BLaER1 treated with 17β-estradiol and CSF1 and Interleukin-3, amounts not matched to agents 10 nM and 100 nM (cell line): ENCODE results near the gene PER1.

Experiments used
- H3K27ac ChIP-seq, 11 experiments: shearing (Covaris generic); formaldehyde crosslinking; 2 replicates each; pipeline ENCODE4 v1.8.1; 2022
- H3K27me3 ChIP-seq, 11 experiments: shearing (Covaris generic); formaldehyde crosslinking; 2 replicates each; pipeline ENCODE4 v1.8.1; 2022
- H3K36me3 ChIP-seq, 11 experiments: shearing (Covaris generic); formaldehyde crosslinking; 2 replicates each; pipeline ENCODE4 v1.8.1; 2022
- H3K4me1 ChIP-seq, 10 experiments: shearing (Covaris generic); formaldehyde crosslinking; 2 replicates each; pipeline ENCODE4 v1.8.1; 2022
- H3K4me2 ChIP-seq, 11 experiments: shearing (Covaris generic); formaldehyde crosslinking; 2 replicates each; pipeline ENCODE4 v1.8.1; 2022
- H3K4me3 ChIP-seq, 10 experiments: shearing (Covaris generic); formaldehyde crosslinking; 2 replicates each; pipeline ENCODE4 v1.8.1; 2022
- H3K9ac ChIP-seq, 11 experiments: shearing (Covaris generic); formaldehyde crosslinking; 2 replicates each; pipeline ENCODE4 v1.8.1; 2022
- H3K9me3 ChIP-seq, 11 experiments: shearing (Covaris generic); formaldehyde crosslinking; replicated peaks in 1 of 11; 2 replicates each; pipeline ENCODE4 v1.8.1; 2022
- H4K20me1 ChIP-seq, 11 experiments: shearing (Covaris generic); formaldehyde crosslinking; 2 replicates each; pipeline ENCODE4 v1.8.1; 2022
- Cebpa-rat ChIP-seq, 11 experiments: shearing (Covaris generic); IDR thresholded peaks; 2 replicates each; pipeline ENCODE4 v1.8.1; 2022

Gene PER1

DNA sequence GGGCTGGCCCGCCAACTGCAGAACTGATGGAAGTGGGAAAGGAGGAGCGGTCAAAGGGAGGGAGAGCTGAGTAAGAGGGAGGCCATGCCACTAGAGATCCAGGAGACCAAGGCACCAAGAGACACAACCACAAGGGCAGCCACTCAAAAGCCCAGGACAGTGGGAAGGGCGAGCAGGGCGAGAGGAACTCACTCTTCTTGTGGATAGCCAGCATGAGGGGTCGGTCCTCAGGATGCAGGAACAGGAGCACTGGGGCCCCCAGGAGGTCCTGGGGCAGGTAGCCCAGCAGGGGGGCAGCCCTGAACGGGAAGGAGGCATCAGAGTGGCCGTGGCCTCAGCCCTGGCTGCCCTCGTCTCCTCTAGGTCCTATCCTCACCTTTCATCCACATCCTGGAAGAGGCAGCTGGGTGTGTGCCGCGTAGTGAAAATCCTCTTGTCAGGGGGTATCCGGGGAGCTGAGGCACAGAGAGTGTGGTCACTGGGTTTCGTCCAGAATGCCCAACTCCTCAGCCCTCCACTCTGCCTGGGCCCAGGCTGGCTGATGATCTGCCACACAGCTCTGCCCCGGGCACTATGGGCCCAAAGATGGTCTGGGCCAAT is 4.3 kb downstream of the PER1 start:
- Histone ChIP-seq H3K9me3 (no peaks in the 10 kb centered on the region), H4K20me1 (peaks cover 16 to 82% (median 59%) of the 10 kb centered on the region in 11 experiments), H3K36me3 (peaks cover 62 to 78% (median 73%) of the 10 kb centered on the region in 11 experiments), H3K4me1 (peaks cover 18 to 30% (median 19%) of the 10 kb centered on the region in 10 experiments), H3K27me3 (no peaks in the 10 kb centered on the region), H3K27ac (no peak overlapping the region), H3K4me3 (no peak overlapping the region), H3K9ac (peak overlapping the region in 5 of 11 experiments; percentile 2 to 36 (median 12); a peak in 4 of 22 replicates), H3K4me2 (no peak overlapping the region)
- no peak for TF ChIP-seq Cebpa-rat (IDR thresholded peaks at IDR 0.05)

DNA sequence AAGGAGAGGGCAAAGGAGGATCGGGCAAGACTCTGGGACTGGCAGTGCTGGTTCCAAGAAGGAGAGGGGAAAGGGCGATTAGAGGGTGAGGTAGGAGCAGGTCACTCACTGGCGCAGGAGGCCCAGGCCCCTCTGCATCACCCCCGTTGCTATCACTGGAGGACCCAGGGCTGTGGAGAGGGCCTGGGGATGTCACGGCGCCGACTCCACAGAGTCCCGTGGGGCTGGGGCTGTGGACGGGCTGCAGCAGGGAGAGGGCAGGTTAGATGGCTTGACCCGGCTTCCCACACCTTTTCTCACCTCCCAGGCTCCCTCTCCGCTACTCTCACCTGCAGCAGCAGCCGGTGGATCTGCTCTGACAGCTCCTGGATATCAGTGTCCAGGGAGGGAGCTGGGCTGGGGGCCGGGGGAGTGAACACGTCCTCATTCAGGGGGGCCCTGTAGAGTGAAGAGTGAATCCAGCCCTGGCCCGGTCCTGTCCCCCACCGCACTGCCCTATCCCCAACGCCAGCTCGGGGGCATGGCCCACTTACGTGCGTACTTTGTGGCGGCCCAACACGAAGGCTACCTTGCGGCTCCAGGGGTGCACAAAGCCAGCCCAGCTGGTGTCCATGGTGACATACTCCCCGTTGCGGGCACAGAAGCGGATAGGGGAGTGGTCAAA is 4.9 kb downstream of the PER1 start:
- Histone ChIP-seq H3K4me2 (no peak overlapping the region), H3K27ac (no peak overlapping the region), H3K27me3 (no peaks in the 10 kb centered on the region), H3K9me3 (no peaks in the 10 kb centered on the region), H3K9ac (peak overlapping the region in 3 of 11 experiments; percentile 19 to 29 (median 23); a peak in 4 of 22 replicates), H3K4me3 (no peak overlapping the region), H3K4me1 (peaks cover 12 to 24% (median 13%) of the 10 kb centered on the region in 10 experiments), H3K36me3 (peaks cover 68 to 85% (median 79%) of the 10 kb centered on the region in 11 experiments), H4K20me1 (peaks cover 16 to 89% (median 59%) of the 10 kb centered on the region in 11 experiments)
- TF ChIP-seq Cebpa-rat (IDR thresholded peaks at IDR 0.05) = no peak

DNA sequence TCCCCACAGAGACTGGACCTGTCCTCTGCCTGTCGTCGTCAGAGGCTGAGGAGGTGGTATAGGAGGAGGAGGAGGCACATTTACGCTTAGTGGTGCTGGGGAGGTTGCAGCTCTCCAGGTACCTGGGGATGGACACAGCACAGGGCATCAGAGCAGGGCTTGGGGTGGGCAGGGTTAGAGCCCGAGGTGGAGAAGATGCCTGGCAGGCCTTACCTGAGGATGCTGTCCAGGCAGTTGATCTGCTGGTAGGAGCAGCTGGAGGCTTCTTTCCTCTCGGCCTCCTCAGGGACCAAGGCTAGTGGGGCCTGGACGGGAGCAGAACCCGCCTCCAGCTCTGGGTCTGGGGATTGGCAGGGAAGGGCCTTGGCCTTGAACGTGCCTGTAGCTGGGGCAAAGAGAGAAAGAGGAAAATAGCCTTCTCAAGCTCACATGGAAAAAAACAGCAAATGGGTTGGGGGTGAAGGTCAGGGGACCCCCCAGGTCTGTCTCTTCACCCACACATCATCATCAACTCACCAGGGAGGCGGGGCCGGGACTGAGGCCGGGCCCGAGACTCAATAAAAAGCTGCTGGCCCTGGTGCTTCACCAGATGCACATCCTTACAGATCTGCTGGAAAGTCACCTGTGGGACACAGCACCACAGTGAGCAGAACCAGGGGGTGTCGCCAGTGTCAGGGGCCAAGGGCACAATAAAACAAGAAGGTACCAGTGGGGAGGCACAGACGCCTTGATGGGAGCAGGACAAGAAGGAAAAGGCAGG is 5.6 kb downstream of the PER1 start:
- Histone ChIP-seq H3K9me3 (no peaks in the 10 kb centered on the region), H3K27ac (no peak overlapping the region), H3K9ac (peak overlapping the region in 3 of 11 experiments; percentile 23 to 29 (median 29); a peak in 4 of 22 replicates), H3K4me3 (no peak overlapping the region), H3K36me3 (peaks cover 75 to 92% (median 86%) of the 10 kb centered on the region in 11 experiments), H4K20me1 (peaks cover 16 to 90% (median 59%) of the 10 kb centered on the region in 11 experiments), H3K27me3 (no peaks in the 10 kb centered on the region), H3K4me2 (no peak overlapping the region), H3K4me1 (peaks cover 12 to 18% (median 13%) of the 10 kb centered on the region in 10 experiments)
- TF ChIP-seq Cebpa-rat (IDR thresholded peaks at IDR 0.05) = no peak

- Histone ChIP-seq H3K9me3 (no peaks in the 10 kb centered on the region), H3K4me1 (peaks cover 10 to 12% (median 11%) of the 10 kb centered on the region in 10 experiments), H3K9ac (no peak overlapping the region; a peak in 2 of 22 replicates), H3K27ac (no peak overlapping the region), H3K4me3 (no peak overlapping the region), H3K36me3 (peaks cover 83 to 99% (median 93%) of the 10 kb centered on the region in 11 experiments), H3K27me3 (no peaks in the 10 kb centered on the region), H4K20me1 (peaks cover 18 to 90% (median 62%) of the 10 kb centered on the region in 11 experiments), H3K4me2 (no peak overlapping the region)
- TF ChIP-seq Cebpa-rat (IDR thresholded peaks at IDR 0.05) = no peak
These were observed 6.4 kb downstream of the PER1 start for GRCh38 chr17:8145811-8146210.

GRCh38 chr17:8144401-8145231 is 7.6 kb downstream of the PER1 start:
- no peak overlapping the region for H3K9ac ChIP-seq
- H3K4me3 ChIP-seq = no peak overlapping the region
- H3K4me2 ChIP-seq = no peak overlapping the region
- peaks cover 10 to 90% (median 60%) of the 10 kb centered on the region in 11 experiments; a peak in 19 of 22 replicates for H4K20me1 ChIP-seq
- H3K36me3 ChIP-seq = peaks cover 87 to 100% (median 94%) of the 10 kb centered on the region in 11 experiments
- no peak overlapping the region for H3K27ac ChIP-seq
- H3K9me3 ChIP-seq = no peaks in the 10 kb centered on the region
- no peaks in the 10 kb centered on the region for H3K27me3 ChIP-seq
- TF ChIP-seq Cebpa-rat (IDR thresholded peaks at IDR 0.05) = no peak
- peaks cover 1 to 8% (median 5%) of the 10 kb centered on the region in 10 experiments; a peak in 13 of 20 replicates for H3K4me1 ChIP-seq

DNA sequence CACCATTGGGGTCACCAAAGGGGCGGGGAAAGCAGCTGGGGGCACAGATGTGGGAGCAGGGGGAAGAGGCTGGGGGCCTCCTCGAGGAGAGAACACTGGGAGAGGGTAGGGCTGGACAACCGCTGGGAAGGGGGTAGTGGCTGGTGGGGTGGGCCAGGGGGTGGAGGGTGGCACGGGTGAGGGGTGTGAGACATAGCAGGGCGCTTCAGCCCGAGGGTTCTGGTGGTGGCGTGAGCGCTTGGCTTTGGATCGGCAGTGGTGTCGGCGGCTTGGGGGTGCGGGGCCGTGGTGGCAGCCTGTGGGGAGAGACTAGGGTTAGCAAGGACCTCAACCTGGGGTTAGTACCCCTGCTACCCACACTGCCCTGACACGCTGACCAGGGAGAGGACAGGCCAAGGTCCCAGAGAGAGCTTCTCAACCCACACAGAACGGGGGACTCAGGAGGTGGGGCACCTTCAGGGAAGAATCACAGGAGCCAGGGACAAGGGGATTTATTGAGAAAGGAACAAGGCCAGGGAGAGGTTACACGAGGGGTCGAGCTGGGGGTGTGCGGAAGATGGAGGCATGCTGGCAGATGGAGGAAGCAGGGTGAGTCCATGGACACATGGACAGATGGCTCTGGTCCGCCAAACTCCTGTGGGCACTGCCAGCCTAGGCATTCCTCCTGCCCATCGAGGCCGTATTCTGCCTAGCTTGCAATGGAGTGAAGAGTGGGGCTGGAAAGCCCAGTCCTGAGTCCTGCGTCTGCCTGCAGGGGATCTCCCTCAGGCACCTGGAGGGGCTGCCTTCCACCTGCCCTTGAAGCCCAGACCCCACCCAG is 8.4 kb downstream of the PER1 start:
- Histone ChIP-seq H4K20me1 (peaks cover 8 to 90% (median 61%) of the 10 kb centered on the region in 11 experiments; a peak in 19 of 22 replicates), H3K36me3 (peaks cover 80 to 93% (median 87%) of the 10 kb centered on the region in 11 experiments)

DNA sequence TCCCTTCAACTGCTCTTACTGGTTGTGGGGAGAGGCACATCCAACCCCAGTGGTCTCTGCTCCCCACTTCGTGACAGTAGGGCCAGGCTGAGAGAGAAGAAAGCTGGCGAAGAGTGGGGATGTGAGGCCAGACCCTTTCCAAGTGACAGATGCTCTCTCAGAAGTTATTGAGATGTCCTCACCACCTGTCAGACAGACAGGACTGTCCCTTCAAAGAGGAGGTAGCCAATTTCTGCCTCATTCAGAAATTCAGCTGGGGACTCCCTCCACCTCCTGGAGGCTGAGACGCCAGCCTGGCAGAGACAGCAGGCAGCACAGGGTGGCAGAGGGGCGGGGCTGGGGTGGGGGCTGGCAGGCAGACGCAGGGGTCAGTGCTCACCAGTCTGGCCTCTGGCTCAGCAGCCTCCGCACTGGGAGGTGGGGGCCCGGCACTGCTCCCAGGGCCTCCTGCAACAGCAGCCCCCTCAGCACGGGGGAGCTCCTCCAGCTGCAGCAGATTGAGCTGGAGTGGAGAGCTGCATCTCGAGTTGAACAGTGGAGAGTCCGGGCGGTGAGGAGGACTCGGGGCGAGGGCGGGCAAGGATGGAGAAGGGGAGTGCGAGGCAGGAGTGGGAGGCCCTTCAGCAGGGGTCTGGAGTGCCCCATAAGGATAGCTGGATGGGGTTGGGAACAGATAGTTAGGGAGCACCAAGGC is 9.2 kb downstream of the PER1 start:
- peaks cover 72 to 86% (median 79%) of the 10 kb centered on the region in 11 experiments for H3K36me3 ChIP-seq
- H3K9me3 ChIP-seq = no peaks in the 10 kb centered on the region
- no peak overlapping the region for H3K4me2 ChIP-seq
- H3K4me1 ChIP-seq = peaks cover 10 to 16% (median 12%) of the 10 kb centered on the region in 10 experiments; a peak in 19 of 20 replicates
- peaks cover 8 to 83% (median 57%) of the 10 kb centered on the region in 11 experiments; a peak in 19 of 22 replicates for H4K20me1 ChIP-seq
- H3K27me3 ChIP-seq = no peaks in the 10 kb centered on the region
- H3K4me3 ChIP-seq = no peak overlapping the region
- no peak overlapping the region for H3K27ac ChIP-seq
- H3K9ac ChIP-seq = no peak overlapping the region
- no peak for TF ChIP-seq Cebpa-rat (IDR thresholded peaks at IDR 0.05)

More for the DNA sequence above, 8.4 kb downstream of the PER1 start:
- no peak for TF ChIP-seq Cebpa-rat (IDR thresholded peaks at IDR 0.05)
- Histone ChIP-seq H3K27me3 (no peaks in the 10 kb centered on the region), H3K9ac (no peak overlapping the region), H3K4me2 (no peak overlapping the region), H3K27ac (no peak overlapping the region), H3K4me1 (peaks cover 7 to 14% (median 9%) of the 10 kb centered on the region in 10 experiments; a peak in 13 of 20 replicates), H3K4me3 (no peak overlapping the region), H3K9me3 (no peaks in the 10 kb centered on the region)
